ENCODE data around the gene TMEM151A. TPM values are rescaled to one million over a fixed set of nuclear protein-coding genes. Genes with fewer than 3 reads are reported as not detected.

Gene TMEM151A
- total RNA-seq, 1 experiment from 2014 or later, result not detected

DNA sequence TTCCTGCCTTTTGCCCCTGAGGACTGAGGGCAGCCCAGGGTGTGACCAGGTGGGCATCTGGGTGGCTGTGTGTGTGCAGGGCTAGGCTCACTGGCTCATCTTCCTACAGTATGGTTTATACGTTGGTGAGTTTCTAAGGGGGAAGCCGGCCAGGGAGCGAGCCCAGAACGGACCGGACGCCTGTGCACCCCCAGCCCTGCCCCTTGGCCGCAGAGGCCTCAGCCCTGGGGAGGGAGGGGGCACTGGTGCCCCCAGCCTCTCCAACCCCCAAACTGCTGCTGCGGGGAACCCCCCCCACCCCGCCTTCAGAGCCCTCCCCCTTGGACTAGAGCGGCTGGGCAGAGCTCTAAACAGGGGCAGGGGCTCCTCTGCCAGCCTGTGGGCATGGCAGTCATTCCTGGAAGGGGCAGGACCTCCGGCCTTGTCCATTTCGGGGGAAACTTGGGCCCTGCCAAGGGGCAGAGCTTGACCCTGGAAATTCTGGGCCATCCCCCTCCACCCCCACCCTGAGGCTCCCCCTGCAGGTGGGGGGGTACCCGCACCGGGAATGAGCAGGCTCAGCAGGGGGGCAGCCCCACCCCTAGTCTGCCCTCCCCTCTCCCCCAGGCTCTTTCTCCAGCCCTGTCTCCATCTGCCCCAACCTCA lies 8.1 kb upstream of the TMEM151A start:
- DNase-seq (ENCODE audit: low read depth), result no peak

GRCh38 chr11:66284526-66285078 lies 7.1 kb upstream of the TMEM151A start:
- no peak for DNase-seq (ENCODE audit: low read depth)

GRCh38 chr11:66285250-66285947 lies 6.3 kb upstream of the TMEM151A start:
- DNase-seq (ENCODE audit: low read depth), result no peak

DNA sequence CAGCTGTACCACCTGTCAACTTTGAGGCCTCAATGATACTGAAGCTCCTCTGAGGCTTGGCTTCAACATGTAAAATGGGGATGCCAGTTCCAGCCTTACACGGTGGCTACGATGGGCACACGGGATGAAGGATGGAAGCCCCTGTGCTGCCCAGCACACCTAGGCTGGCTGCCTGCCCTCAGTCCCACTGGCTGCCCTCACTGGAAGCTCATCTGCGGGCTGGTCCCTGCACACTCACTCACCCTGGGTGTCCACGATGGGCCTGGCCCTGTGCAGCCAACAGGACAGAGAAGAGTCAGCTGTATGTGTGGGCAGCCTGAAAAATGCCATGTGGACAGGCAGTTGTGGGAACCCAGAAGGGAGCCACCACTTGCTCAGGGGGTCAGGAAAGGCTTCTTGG lies 5.0 kb upstream of the TMEM151A start:
- DNase-seq (ENCODE audit: low read depth), result no peak

DNA sequence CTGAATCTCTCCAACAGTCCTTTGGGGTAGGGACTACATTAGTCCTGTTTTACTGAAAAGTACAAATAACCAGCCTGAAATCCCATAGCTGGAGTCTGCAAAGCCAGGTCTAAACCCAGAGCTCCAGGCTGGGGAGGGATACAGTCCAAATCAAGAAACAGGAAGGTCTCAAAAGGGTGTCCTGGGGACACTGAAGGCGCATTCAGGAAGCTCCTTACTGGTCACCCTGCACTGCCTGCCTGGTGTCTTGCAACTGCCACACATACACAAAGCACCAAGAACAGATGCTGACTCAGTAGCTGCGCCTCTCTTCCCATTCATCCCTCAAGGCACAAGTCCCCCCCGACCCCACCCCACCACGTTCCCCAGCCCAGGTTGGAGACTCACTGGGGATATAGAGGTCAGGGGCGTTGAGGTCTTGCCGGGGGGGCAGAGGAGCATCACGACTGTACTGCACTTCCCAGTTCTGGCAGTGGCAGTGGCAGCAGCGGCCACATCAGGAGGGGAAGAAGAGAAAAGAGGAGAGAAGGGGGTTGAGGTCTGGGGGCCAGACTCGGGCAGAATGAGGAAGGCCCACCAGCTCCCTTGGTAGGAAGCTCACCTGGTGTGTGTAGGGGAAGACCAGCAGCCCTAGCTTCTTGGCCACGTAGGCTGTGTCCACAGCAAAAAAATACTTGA lies 4.3 kb upstream of the TMEM151A start:
- no peak for DNase-seq (ENCODE audit: low read depth)

GRCh38 chr11:66287889-66288670 lies 3.6 kb upstream of the TMEM151A start:
- peak; percentile 27 for DNase-seq (ENCODE audit: low read depth)

- peak; percentile 99 for DNase-seq (ENCODE audit: low read depth)
Observed at GRCh38 chr11:66288671-66289547, 2.8 kb upstream of the TMEM151A start, which contains the start of gene YIF1A. YIF1A (minus strand) TSS chr11:66289143; CDS start chr11:66288985, 158 bp downstream.

DNA sequence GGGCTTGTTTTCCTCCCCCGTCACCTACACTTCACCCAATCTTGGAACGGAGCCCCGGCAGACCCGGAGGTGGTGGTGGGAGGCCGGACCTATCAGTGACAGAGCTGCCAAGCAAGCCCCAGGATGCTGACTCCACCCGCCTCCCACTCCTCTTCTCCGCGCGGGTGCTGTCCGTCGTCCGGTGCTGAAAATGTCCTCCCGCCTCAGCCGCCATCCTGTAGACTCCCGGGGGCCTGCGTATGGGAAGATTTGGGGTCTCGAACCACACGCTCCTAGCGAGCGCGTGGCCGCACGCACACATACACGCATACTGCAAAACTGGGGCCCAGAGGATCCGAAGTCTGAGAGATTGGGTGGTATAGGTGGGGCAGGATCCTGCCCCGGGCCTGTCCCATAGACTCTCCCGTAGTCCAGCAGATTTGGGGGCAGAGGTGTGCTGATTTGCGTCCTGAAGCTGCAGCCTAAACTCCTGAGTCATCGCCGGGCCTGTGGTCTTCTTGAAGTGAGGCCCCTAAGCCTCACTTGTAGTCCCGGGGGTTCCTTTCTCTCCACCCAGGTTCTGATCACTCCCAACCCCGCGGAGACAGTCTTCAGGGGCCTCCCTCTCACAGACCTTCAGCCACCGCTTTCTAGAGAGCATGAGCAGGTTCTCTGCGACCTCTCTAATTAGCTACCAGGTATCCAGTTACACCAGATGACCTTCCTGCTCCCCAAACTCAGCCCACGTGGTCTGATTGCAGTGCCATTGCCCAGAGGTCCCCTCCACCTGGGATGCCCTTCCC lies 2.0 kb upstream of the TMEM151A start:
- no peak for DNase-seq (ENCODE audit: low read depth)

GRCh38 chr11:66290330-66290621 lies 1.4 kb upstream of the TMEM151A start:
- no peak for DNase-seq (ENCODE audit: low read depth)

GRCh38 chr11:66291303-66291705 lies 390 bp upstream of the TMEM151A start:
- no peak for DNase-seq (ENCODE audit: low read depth)

GRCh38 chr11:66292543-66293332 lies 1.0 kb downstream of the TMEM151A start:
- DNase-seq (ENCODE audit: low read depth), result no peak

GRCh38 chr11:66293352-66293751 lies 1.7 kb downstream of the TMEM151A start:
- DNase-seq (ENCODE audit: low read depth), result no peak

DNA sequence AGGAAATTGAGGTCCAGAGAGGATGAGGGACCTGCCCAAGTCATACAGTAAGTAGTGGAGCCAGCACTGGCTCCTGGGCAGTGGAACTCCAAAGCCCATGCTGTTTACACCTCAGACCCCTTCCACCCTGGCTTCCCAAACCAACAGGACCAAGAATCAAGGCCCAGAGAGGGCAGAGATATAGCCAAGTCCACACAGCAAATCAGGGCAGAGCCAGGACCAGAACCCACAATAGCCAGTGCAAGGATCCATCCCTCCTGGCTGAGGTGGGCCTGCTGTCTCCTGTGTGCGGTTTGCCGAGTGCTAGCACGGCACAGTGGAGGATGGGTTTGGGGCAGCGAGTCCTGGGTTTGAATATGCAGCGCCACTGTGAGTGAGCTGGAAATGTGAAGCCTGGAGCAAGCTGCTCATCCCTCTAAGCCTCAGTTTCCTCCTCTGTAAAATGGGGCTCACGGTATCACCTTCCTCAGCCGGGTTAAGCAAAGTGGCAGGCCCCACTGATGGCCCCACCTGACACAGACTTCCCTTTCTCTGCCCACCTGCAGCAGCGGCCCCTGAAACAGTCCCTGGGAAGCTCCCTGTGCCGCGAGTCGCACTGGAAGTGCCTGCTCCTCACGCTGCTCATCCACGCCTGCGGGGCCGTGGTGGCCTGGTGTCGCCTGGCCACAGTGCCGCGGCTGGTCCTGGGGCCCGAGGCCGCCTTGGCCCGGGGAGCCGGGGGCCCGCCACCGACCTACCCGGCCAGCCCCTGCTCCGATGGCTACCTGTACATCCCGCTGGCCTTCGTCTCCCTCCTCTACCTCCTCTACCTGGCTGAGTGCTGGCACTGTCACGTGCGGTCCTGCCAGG lies 2.3 kb downstream of the TMEM151A start:
- DNase-seq (ENCODE audit: low read depth), result no peak

DNA sequence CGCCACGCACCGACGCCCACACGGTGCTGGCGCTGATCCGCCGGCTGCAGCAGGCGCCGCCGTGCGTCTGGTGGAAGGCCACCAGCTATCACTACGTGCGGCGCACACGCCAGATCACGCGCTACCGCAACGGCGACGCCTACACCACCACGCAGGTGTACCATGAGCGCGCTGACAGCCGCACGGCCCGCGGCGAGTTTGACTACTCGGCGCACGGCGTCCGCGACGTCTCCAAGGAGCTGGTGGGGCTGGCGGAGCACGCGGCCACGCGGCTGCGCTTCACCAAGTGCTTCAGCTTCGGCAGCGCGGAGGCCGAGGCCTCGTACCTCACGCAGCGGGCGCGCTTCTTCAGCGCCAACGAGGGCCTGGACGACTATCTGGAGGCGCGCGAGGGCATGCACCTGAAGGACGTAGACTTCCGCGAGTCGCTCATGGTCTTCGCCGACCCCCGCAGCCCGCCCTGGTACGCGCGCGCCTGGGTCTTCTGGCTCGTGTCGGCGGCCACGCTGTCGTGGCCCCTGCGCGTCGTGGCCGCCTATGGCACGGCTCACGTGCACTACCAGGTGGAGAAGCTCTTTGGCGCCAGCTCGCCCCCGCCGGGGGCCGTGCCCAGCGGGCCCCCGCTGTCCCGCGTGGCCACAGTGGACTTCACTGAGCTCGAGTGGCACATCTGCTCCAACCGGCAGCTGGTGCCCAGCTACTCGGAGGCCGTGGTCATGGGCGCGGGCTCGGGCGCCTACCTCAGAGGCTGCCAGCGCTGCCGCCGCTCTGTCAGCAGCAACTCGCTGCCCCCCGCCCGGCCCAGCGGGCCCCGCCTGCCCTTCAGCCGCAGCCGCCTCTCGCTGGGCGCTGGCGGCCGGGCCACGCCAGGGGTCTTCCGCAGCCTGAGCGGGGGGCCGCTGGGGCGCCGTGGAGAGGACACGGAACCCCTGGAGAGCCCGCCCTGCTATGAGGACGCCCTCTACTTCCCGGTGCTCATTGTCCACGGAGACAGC lies 3.2 kb downstream of the TMEM151A start:
- no peak for DNase-seq (ENCODE audit: low read depth)

GRCh38 chr11:66297610-66298009 lies 5.9 kb downstream of the TMEM151A start:
- DNase-seq (ENCODE audit: low read depth), result no peak

DNA sequence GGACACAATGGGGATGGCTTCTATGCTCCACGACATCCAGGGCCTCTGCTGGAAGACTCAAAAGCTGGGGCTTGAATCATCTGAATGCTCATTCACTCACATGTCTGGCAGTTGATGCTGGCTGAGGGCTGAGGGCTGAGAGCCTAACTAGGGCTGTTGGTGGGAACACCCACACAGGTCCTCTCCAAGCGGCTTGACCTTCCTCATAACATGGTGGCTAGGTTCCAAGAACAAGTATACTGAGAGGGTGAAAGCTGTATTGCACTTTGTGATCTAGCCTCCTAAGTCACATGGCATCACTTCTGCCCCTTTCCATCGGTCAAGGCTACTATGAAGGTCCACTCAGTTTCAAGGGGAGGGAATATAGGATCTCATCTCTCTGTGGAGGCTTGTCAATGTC lies 7.5 kb downstream of the TMEM151A start:
- DNase-seq (ENCODE audit: low read depth), result no peak

GRCh38 chr11:66302656-66303055 lies 11.0 kb downstream of the TMEM151A start:
- no peak for DNase-seq (ENCODE audit: low read depth)

All from RPMI7951 (cell line).